Neural cell (in vitro differentiated cells): ENCODE measurements around the gene PTPRG. TPM values are rescaled to one million over a fixed set of nuclear protein-coding genes. Genes with fewer than 3 reads are reported as not detected.

Source experiments
- H2AFZ ChIP-seq: fragments of 200-600, 300-800 bp; sonication (generic), shearing (Covaris generic); 2 replicates; pipeline ENCODE4 v1.6.0; 2014; ENCODE audit warnings: low read depth, mild to moderate bottlenecking, antibody characterized with exemption, low read length, moderate library complexity
- H3F3A ChIP-seq: fragments of 200-600 bp; shearing (Covaris generic); 2 replicates; pipeline ENCODE4 v1.6.1; 2016; ENCODE audit warnings: mild to moderate bottlenecking, moderate library complexity, mixed read lengths, antibody characterized with exemption, low read length; ENCODE audit not compliant: insufficient read depth, poor library complexity, severe bottlenecking
- H3K27ac ChIP-seq: fragments of 200-600, 300-800 bp; sonication (generic), shearing (Covaris generic); 2 replicates; pipeline ENCODE4 v1.5.1; 2014; ENCODE audit warnings: mild to moderate bottlenecking, low read length, moderate library complexity
- H3K27me3 ChIP-seq: fragments of 300-800, 200-600 bp; sonication (generic), shearing (Covaris generic); 2 replicates; pipeline ENCODE4 v1.6.0; 2014; ENCODE audit warnings: mild to moderate bottlenecking, low read depth, low read length, moderate library complexity; ENCODE audit not compliant: insufficient read depth
- H3K36me3 ChIP-seq: fragments of 300-800, 200-600 bp; sonication (generic), shearing (Covaris generic); 2 replicates; pipeline ENCODE4 v1.5.1; 2014; ENCODE audit warnings: mild to moderate bottlenecking, antibody characterized with exemption, low read length, moderate library complexity; ENCODE audit not compliant: insufficient read depth
- H3K4me2 ChIP-seq: fragments of 300-800, 200-600 bp; sonication (generic), shearing (Covaris generic); 2 replicates; pipeline ENCODE4 v1.6.0; 2014; ENCODE audit warnings: mild to moderate bottlenecking, low read length
- H3K4me3 ChIP-seq: fragments of 300-800, 200-600 bp; sonication (generic), shearing (Covaris generic); 2 replicates; pipeline ENCODE4 v1.5.1; 2014; ENCODE audit warnings: mild to moderate bottlenecking, low read length, moderate library complexity
- H3K79me2 ChIP-seq: fragments of 200-600 bp; shearing (Covaris generic); replicated peaks from 2 replicates; pipeline ENCODE4 v1.6.0; 2014; ENCODE audit warnings: mild to moderate bottlenecking, low read length, moderate library complexity; ENCODE audit not compliant: insufficient read depth
- H3K9ac ChIP-seq: fragments of 300-800, 200-600 bp; sonication (generic), shearing (Covaris generic); 2 replicates; pipeline ENCODE4 v1.6.1; 2016; ENCODE audit warnings: mild to moderate bottlenecking, low read length, mixed read lengths
- H3K9me2 ChIP-seq: fragments of 200-600 bp; shearing (Covaris generic); 2 replicates; pipeline ENCODE4 v1.6.1; 2016; ENCODE audit warnings: mild to moderate bottlenecking, low read length, mixed read lengths; ENCODE audit not compliant: insufficient read depth
- H3K9me3 ChIP-seq: fragments of 200-600, 300-800 bp; sonication (generic), shearing (Covaris generic); 2 replicates; pipeline ENCODE4 v1.6.1; 2016; ENCODE audit warnings: mild to moderate bottlenecking, mixed run types, low read length, moderate library complexity, mixed read lengths
- H4K20me1 ChIP-seq: fragments of 200-600 bp; shearing (Covaris generic); 2 replicates; pipeline ENCODE4 v1.6.1; 2016; ENCODE audit warnings: mild to moderate bottlenecking, mixed run types; ENCODE audit not compliant: insufficient read depth
- EP300 ChIP-seq: fragments of 450-650 bp; conservative IDR thresholded peaks from 2 replicates; pipeline ENCODE4 v1.6.1; 2014; ENCODE audit warnings: antibody characterized with exemption, mild to moderate bottlenecking, moderate library complexity; ENCODE audit not compliant: poor library complexity, severe bottlenecking
- EZH2 ChIP-seq: fragments of 200-600, 300-800 bp; shearing (Covaris generic), sonication (generic); IDR thresholded peaks from 2 replicates; pipeline ENCODE4 v1.6.1; 2014; ENCODE audit warnings: antibody characterized with exemption, low read length, borderline replicate concordance, mild to moderate bottlenecking; ENCODE audit not compliant: insufficient read depth, poor library complexity, severe bottlenecking
- MXI1 ChIP-seq: fragments of 450-650 bp; conservative IDR thresholded peaks from 2 replicates; pipeline ENCODE4 v1.6.1; 2014; ENCODE audit warnings: antibody characterized with exemption, mild to moderate bottlenecking; ENCODE audit not compliant: poor library complexity, severe bottlenecking
- POLR2AphosphoS5 ChIP-seq: IDR thresholded peaks from 2 replicates; pipeline ENCODE4 v1.6.1; 2012
- RAD21 ChIP-seq: fragments of 450-650 bp; conservative IDR thresholded peaks from 2 replicates; pipeline ENCODE4 v1.6.1; 2014; ENCODE audit warnings: antibody characterized with exemption, mild to moderate bottlenecking, moderate library complexity
- REST ChIP-seq: IDR thresholded peaks from 2 replicates; pipeline ENCODE4 v1.6.1; 2012; ENCODE audit warnings: borderline replicate concordance
- SMC3 ChIP-seq: fragments of 450-650 bp; conservative IDR thresholded peaks from 2 replicates; pipeline ENCODE4 v1.6.1; 2014; ENCODE audit warnings: antibody characterized with exemption, mild to moderate bottlenecking, moderate library complexity; ENCODE audit not compliant: poor library complexity
- TAF1 ChIP-seq: IDR thresholded peaks from 2 replicates; pipeline ENCODE4 v1.6.1; 2012; ENCODE audit warnings: low read depth
- polyA plus RNA-seq: library from polyadenylated mRNA; depleted of rRNA; stranded (reverse); fragments of >200 nt; gene quantifications from 2 replicates; pipeline ENCODE4 v1.2.3, GENCODE V29; 2014
- TF ChIP-seq, protein P1 (sequence below): fragments of 450-650 bp; IDR thresholded peaks from 2 replicates; pipeline ENCODE4 v1.5.1; 2014; ENCODE audit warnings: antibody characterized with exemption, mild to moderate bottlenecking, moderate library complexity; ENCODE audit not compliant: poor library complexity, severe bottlenecking

PTPRG gene
- polyA plus RNA-seq, 1 donor from 2014 or later = 33.1 TPM

- no peaks in the 10 kb centered on the region for H4K20me1 ChIP-seq
- no peaks in the 10 kb centered on the region for H3K27me3 ChIP-seq
- no peak overlapping the region for H3K4me3 ChIP-seq
Measured at GRCh38 chr3:61986473-61986872, 425.1 kb downstream of the PTPRG start.

GRCh38 chr3:61989681-61990080 lies 428.3 kb downstream of the PTPRG start:
- Histone ChIP-seq H4K20me1 (no peaks in the 10 kb centered on the region), H3K9me3 (no peaks in the 10 kb centered on the region), H2AFZ (no peak overlapping the region), H3K9ac (no peak overlapping the region), H3K27ac (no peak overlapping the region), H3K36me3 (no peaks in the 10 kb centered on the region), H3K27me3 (no peaks in the 10 kb centered on the region), H3K4me3 (no peak overlapping the region), H3K79me2 (no peaks in the 10 kb centered on the region), H3K4me2 (no peak overlapping the region), H3K9me2 (no peaks in the 10 kb centered on the region), H3F3A (no peaks in the 10 kb centered on the region)
- TF ChIP-seq TAF1 (no peak), POLR2AphosphoS5 (no peak), EP300 (no peak), MXI1 (no peak), EZH2 (no peak), RAD21 (no peak), REST (no peak), SMC3 (no peak)
- TF ChIP-seq, protein P1, sequence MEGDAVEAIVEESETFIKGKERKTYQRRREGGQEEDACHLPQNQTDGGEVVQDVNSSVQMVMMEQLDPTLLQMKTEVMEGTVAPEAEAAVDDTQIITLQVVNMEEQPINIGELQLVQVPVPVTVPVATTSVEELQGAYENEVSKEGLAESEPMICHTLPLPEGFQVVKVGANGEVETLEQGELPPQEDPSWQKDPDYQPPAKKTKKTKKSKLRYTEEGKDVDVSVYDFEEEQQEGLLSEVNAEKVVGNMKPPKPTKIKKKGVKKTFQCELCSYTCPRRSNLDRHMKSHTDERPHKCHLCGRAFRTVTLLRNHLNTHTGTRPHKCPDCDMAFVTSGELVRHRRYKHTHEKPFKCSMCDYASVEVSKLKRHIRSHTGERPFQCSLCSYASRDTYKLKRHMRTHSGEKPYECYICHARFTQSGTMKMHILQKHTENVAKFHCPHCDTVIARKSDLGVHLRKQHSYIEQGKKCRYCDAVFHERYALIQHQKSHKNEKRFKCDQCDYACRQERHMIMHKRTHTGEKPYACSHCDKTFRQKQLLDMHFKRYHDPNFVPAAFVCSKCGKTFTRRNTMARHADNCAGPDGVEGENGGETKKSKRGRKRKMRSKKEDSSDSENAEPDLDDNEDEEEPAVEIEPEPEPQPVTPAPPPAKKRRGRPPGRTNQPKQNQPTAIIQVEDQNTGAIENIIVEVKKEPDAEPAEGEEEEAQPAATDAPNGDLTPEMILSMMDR = no peak

More at GRCh38 chr3:61986473-61986872, 425.1 kb downstream of the PTPRG start:
- Histone ChIP-seq H3K36me3 (no peaks in the 10 kb centered on the region), H3K9me3 (no peaks in the 10 kb centered on the region), H3K27ac (no peak overlapping the region), H3F3A (no peaks in the 10 kb centered on the region), H3K4me2 (no peak overlapping the region), H2AFZ (no peak overlapping the region), H3K9ac (no peak overlapping the region), H3K9me2 (no peaks in the 10 kb centered on the region), H3K79me2 (no peaks in the 10 kb centered on the region)
- TF ChIP-seq, protein P1 = no peak
- no peak for TF ChIP-seq POLR2AphosphoS5
- no peak for TF ChIP-seq REST
- no peak for TF ChIP-seq EP300
- no peak for TF ChIP-seq TAF1
- no peak for TF ChIP-seq RAD21
- no peak for TF ChIP-seq SMC3
